ENCODE results near the gene MAP2. TPM values are rescaled to one million over a fixed set of nuclear protein-coding genes. Genes with fewer than 3 reads are reported as not detected.

The MAP2 gene
- total and polyA plus RNA-seq, 4 donors = 215 to 669 (median 469) TPM

DNA sequence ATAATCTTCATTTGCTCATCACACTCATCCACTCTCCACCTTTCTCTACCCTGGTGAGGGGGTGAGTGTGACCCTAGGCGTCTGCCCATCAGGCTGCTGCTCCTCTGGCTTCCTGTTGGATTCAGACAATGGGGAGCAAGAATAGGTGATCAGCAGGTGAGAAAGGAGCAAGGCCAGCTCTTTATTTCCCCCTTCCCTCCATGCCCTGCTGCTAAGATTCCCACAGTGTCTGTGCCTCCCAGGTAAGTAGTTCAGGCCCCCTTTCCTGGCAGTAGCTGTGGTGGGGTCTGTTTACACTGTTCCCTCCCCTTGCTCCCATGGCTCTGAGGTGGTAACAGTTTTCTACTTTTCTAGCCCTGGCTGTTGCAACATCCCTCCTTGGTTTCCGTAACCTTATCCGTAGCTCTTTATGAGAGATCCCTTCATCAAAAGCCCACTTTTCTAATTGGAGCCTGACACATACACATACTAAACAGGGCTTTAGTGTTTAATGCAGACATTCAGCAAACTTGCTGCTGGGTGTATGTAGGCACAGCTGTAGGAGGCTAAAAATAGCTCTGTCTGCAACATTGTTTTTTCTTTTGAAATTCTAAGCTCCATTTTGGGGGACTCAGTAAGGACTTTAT, 27.5 kb downstream of the MAP2 start:
- no CpG with 5 or more reads among the region's 3 CpGs for WGBS (ENCODE audit: insufficient coverage)

DNA sequence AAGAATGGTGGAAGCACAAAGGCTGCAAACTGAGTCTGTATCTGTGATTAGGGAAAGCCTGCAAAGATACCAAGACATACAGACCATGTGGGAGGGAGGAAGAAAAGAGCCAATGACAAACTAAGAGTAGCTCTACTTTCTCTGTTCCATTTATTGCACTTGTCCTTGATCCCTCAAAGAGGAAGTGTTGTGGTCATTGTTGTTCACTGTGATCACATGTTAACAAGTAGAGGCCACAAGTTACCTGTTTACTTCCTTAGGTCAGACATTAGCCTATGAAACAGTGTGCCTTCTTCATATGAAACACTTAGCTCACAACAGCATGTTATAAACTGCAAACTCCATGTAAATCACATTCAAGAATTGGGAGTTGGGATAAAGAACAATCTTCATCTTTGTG, 32.6 kb downstream of the MAP2 start:
- Histone ChIP-seq H3K4me3 (ENCODE audit: low read depth, low read length) (no peak overlapping the region), H3K36me3 (ENCODE audit: control insufficient read depth, insufficient read depth, low read length) (no peaks in the 10 kb centered on the region), H3K9me3 (ENCODE audit: control insufficient read depth, insufficient read depth, low read length) (no peaks in the 10 kb centered on the region), H3K27me3 (ENCODE audit: control insufficient read depth, insufficient read depth, low read length) (no peaks in the 10 kb centered on the region), H3K27ac (ENCODE audit: low read depth, low read length) (no peak overlapping the region), H3K4me1 (ENCODE audit: control insufficient read depth, insufficient read depth, low read length) (no peaks in the 10 kb centered on the region)
- DNase-seq (ENCODE audit: low read depth in 4 of 6, low spot score in 6 of 6) = no peak

More for the DNA sequence above, 27.5 kb downstream of the MAP2 start:
- peak in 2 of 6 donors; percentile 28 to 30 for DNase-seq (ENCODE audit: low read depth in 4 of 6, low spot score in 6 of 6)
- Histone ChIP-seq H3K9me3 (ENCODE audit: control insufficient read depth, insufficient read depth, low read length) (no peaks in the 10 kb centered on the region), H3K27me3 (ENCODE audit: control insufficient read depth, insufficient read depth, low read length) (no peaks in the 10 kb centered on the region), H3K4me3 (ENCODE audit: low read depth, low read length) (no peak overlapping the region), H3K27ac (ENCODE audit: low read depth, low read length) (peak overlapping the region; percentile 51), H3K4me1 (ENCODE audit: control insufficient read depth, insufficient read depth, low read length) (no peaks in the 10 kb centered on the region), H3K36me3 (ENCODE audit: control insufficient read depth, insufficient read depth, low read length) (no peaks in the 10 kb centered on the region)

DNA sequence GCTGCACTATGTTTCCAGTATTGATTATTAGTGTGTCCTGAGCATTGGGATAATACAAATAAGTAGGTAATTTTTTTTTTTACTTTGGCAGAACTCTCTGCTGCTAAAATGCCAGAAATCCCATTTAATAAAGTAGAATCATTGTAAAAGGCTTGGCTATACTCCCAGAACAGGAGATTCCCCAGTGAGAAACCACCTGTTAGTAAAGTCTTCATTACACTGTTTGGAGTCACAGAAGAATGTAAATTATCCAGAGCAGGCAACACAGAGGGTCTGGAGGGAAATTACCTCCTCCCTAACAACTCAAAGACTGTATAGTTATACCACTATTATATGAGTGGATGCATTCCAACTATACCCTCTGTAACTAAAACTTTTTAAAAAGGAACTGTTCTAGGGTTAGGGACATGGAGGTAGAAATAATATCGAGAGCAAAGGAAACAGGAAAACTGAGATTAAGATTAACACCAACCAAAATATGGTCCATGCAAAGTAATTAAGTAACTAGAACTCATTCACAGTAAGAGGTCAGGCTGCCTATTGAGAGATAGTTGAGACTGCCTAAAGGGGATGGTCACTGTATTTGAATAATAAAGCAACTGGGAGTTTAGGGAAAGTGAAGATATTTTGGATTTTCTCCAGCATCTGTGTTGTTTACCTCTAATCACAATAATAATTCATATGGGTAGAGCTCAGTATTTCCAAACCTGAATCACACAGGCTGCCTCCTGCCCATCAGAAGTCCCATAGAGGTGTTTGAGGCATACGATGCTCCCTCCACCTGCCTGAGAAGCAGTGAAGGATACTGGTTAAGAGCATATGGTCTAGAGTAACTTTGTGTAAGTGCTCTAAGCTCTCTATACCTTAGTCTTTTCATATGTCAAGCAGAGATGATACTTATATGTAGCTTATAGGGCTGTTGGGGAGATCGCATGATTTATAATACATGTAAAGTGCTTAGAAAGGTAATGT, 34.4 kb downstream of the MAP2 start:
- no CpG with 5 or more reads among the region's 3 CpGs for WGBS (ENCODE audit: insufficient coverage)
- Histone ChIP-seq H3K27ac (ENCODE audit: low read depth, low read length) (no peak overlapping the region), H3K4me3 (ENCODE audit: low read depth, low read length) (no peak overlapping the region), H3K27me3 (ENCODE audit: control insufficient read depth, insufficient read depth, low read length) (no peaks in the 10 kb centered on the region), H3K4me1 (ENCODE audit: control insufficient read depth, insufficient read depth, low read length) (no peaks in the 10 kb centered on the region), H3K36me3 (ENCODE audit: control insufficient read depth, insufficient read depth, low read length) (no peaks in the 10 kb centered on the region), H3K9me3 (ENCODE audit: control insufficient read depth, insufficient read depth, low read length) (no peaks in the 10 kb centered on the region)
- DNase-seq (ENCODE audit: low read depth in 4 of 6, low spot score in 6 of 6) = peak in 2 of 6 donors; percentile 60 to 86

GRCh38 chr2:209459359-209459758, 35.5 kb downstream of the MAP2 start:
- no peaks in the 10 kb centered on the region for H3K4me1 ChIP-seq (ENCODE audit: control insufficient read depth, insufficient read depth, low read length)
- WGBS (ENCODE audit: insufficient coverage) = 96% methylated on average over 2 of the region's 2 CpGs
- no peak overlapping the region for H3K27ac ChIP-seq (ENCODE audit: low read depth, low read length)
- no peaks in the 10 kb centered on the region for H3K9me3 ChIP-seq (ENCODE audit: control insufficient read depth, insufficient read depth, low read length)
- H3K4me3 ChIP-seq (ENCODE audit: low read depth, low read length) = no peak overlapping the region
- DNase-seq (ENCODE audit: low read depth in 4 of 6, low spot score in 6 of 6) = no peak
- H3K36me3 ChIP-seq (ENCODE audit: control insufficient read depth, insufficient read depth, low read length) = no peaks in the 10 kb centered on the region
- H3K27me3 ChIP-seq (ENCODE audit: control insufficient read depth, insufficient read depth, low read length) = no peaks in the 10 kb centered on the region

- 92% methylated on average over 3 of the region's 5 CpGs for WGBS (ENCODE audit: insufficient coverage)
- no peaks in the 10 kb centered on the region for H3K36me3 ChIP-seq (ENCODE audit: control insufficient read depth, insufficient read depth, low read length)
- no peak for DNase-seq (ENCODE audit: low read depth in 4 of 6, low spot score in 6 of 6)
- H3K4me1 ChIP-seq (ENCODE audit: control insufficient read depth, insufficient read depth, low read length) = no peaks in the 10 kb centered on the region
- no peak overlapping the region for H3K4me3 ChIP-seq (ENCODE audit: low read depth, low read length)
- no peaks in the 10 kb centered on the region for H3K27me3 ChIP-seq (ENCODE audit: control insufficient read depth, insufficient read depth, low read length)
- no peak overlapping the region for H3K27ac ChIP-seq (ENCODE audit: low read depth, low read length)
- H3K9me3 ChIP-seq (ENCODE audit: control insufficient read depth, insufficient read depth, low read length) = no peaks in the 10 kb centered on the region
These were observed 36.4 kb downstream of the MAP2 start for GRCh38 chr2:209460151-209460761.

DNA sequence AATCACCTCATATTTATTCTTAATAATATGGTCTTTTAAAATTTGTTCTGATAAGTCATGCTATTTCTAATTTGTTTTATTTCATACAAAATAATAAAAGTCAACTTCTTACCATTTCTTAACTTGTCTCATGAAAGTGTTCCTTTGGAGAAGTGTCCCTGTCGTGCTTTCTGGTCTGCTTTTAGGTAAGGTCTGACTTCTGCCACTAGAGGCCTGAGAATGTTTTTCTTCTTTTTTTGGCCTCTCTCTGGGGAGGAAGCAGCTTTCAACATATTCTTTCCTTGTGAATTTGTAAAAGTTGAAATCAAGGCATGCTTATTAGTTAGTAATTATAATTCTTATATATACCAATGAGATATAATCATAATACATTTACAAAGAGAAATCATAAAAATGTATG, 39.4 kb downstream of the MAP2 start:
- no CpG with 5 or more reads among the region's 1 CpG for WGBS (ENCODE audit: insufficient coverage)
- peaks cover 2% of the 10 kb centered on the region for H3K9me3 ChIP-seq (ENCODE audit: control insufficient read depth, insufficient read depth, low read length)

GRCh38 chr2:209463835-209464234, 40.0 kb downstream of the MAP2 start:
- WGBS (ENCODE audit: insufficient coverage) = no CpG with 5 or more reads among the region's 1 CpG
- no peak for DNase-seq (ENCODE audit: low read depth in 4 of 6, low spot score in 6 of 6)
- no peaks in the 10 kb centered on the region for H3K27me3 ChIP-seq (ENCODE audit: control insufficient read depth, insufficient read depth, low read length)
- H3K36me3 ChIP-seq (ENCODE audit: control insufficient read depth, insufficient read depth, low read length) = no peaks in the 10 kb centered on the region
- H3K4me3 ChIP-seq (ENCODE audit: low read depth, low read length) = no peak overlapping the region
- H3K9me3 ChIP-seq (ENCODE audit: control insufficient read depth, insufficient read depth, low read length) = peaks cover 2% of the 10 kb centered on the region
- no peak overlapping the region for H3K27ac ChIP-seq (ENCODE audit: low read depth, low read length)
- H3K4me1 ChIP-seq (ENCODE audit: control insufficient read depth, insufficient read depth, low read length) = no peaks in the 10 kb centered on the region

More for the DNA sequence above, 39.4 kb downstream of the MAP2 start:
- DNase-seq (ENCODE audit: low read depth in 4 of 6, low spot score in 6 of 6) = no peak
- Histone ChIP-seq H3K4me3 (ENCODE audit: low read depth, low read length) (no peak overlapping the region), H3K27ac (ENCODE audit: low read depth, low read length) (no peak overlapping the region), H3K36me3 (ENCODE audit: control insufficient read depth, insufficient read depth, low read length) (no peaks in the 10 kb centered on the region), H3K4me1 (ENCODE audit: control insufficient read depth, insufficient read depth, low read length) (no peaks in the 10 kb centered on the region), H3K27me3 (ENCODE audit: control insufficient read depth, insufficient read depth, low read length) (no peaks in the 10 kb centered on the region)

GRCh38 chr2:209468846-209469245, 45.0 kb downstream of the MAP2 start:
- WGBS (ENCODE audit: insufficient coverage) = no CpG with 5 or more reads among the region's 1 CpG

GRCh38 chr2:209469481-209469880, 45.6 kb downstream of the MAP2 start:
- H3K4me1 ChIP-seq (ENCODE audit: control insufficient read depth, insufficient read depth, low read length) = no peaks in the 10 kb centered on the region
- no peak overlapping the region for H3K27ac ChIP-seq (ENCODE audit: low read depth, low read length)
- H3K9me3 ChIP-seq (ENCODE audit: control insufficient read depth, insufficient read depth, low read length) = peaks cover 2% of the 10 kb centered on the region
- no peaks in the 10 kb centered on the region for H3K36me3 ChIP-seq (ENCODE audit: control insufficient read depth, insufficient read depth, low read length)
- H3K27me3 ChIP-seq (ENCODE audit: control insufficient read depth, insufficient read depth, low read length) = no peaks in the 10 kb centered on the region
- no peak for DNase-seq (ENCODE audit: low read depth in 4 of 6, low spot score in 6 of 6)
- H3K4me3 ChIP-seq (ENCODE audit: low read depth, low read length) = no peak overlapping the region

More at GRCh38 chr2:209468846-209469245, 45.0 kb downstream of the MAP2 start:
- Histone ChIP-seq H3K4me1 (ENCODE audit: control insufficient read depth, insufficient read depth, low read length) (no peaks in the 10 kb centered on the region), H3K36me3 (ENCODE audit: control insufficient read depth, insufficient read depth, low read length) (no peaks in the 10 kb centered on the region), H3K27me3 (ENCODE audit: control insufficient read depth, insufficient read depth, low read length) (no peaks in the 10 kb centered on the region), H3K4me3 (ENCODE audit: low read depth, low read length) (no peak overlapping the region), H3K9me3 (ENCODE audit: control insufficient read depth, insufficient read depth, low read length) (peaks cover 2% of the 10 kb centered on the region), H3K27ac (ENCODE audit: low read depth, low read length) (no peak overlapping the region)
- no peak for DNase-seq (ENCODE audit: low read depth in 4 of 6, low spot score in 6 of 6)
